Calu3 (cell line): ENCODE results near the gene SMURF1. TPM values are rescaled to one million over a fixed set of nuclear protein-coding genes. Genes with fewer than 3 reads are reported as not detected.

Experiments
- BruUV-seq: library from RNA; stranded (reverse); fragments of 400-500 nt; replicated peaks from 2 replicates; lab custom pipeline; 2021; lab: Mats Ljungman, UMichigan
- CTCF ChIA-PET: fragments of 300-600 bp; sonication (Branson Sonifier 250); formaldehyde crosslinking; loops from one replicate; lab custom pipeline; 2022; ENCODE audit warnings: antibody characterized with exemption; lab: Charles Lee
- DNase-seq: peaks from one replicate; pipeline ENCODE4 v3.0.0; 2022
- H3K27ac Mint-ChIP-seq: one replicate; pipeline ENCODE4 v1.8.0; 2022; ENCODE audit warnings: mixed read lengths; ENCODE audit not compliant: unreplicated experiment
- H3K27me3 Mint-ChIP-seq: one replicate; pipeline ENCODE4 v1.8.0; 2022; ENCODE audit warnings: mixed read lengths; ENCODE audit not compliant: unreplicated experiment
- H3K36me3 Mint-ChIP-seq: one replicate; pipeline ENCODE4 v1.8.0; 2022; ENCODE audit warnings: mild to moderate bottlenecking, moderate library complexity, mixed read lengths; ENCODE audit not compliant: insufficient read depth, unreplicated experiment
- H3K4me1 Mint-ChIP-seq: one replicate; pipeline ENCODE4 v1.8.0; 2022; ENCODE audit warnings: mild to moderate bottlenecking, low read depth, mixed read lengths; ENCODE audit not compliant: unreplicated experiment
- H3K4me3 Mint-ChIP-seq: one replicate; pipeline ENCODE4 v1.8.0; 2022; ENCODE audit warnings: mild to moderate bottlenecking, low read depth, moderate library complexity, mixed read lengths; ENCODE audit not compliant: unreplicated experiment
- H3K9me3 Mint-ChIP-seq: one replicate; pipeline ENCODE4 v1.8.0; 2022; ENCODE audit warnings: low read depth, mixed read lengths; ENCODE audit not compliant: unreplicated experiment
- CTCF ChIP-seq: fragments of 200-600 bp; IDR thresholded peaks from one replicate; pipeline ENCODE4 v1.8.0; 2022; ENCODE audit warnings: antibody characterized with exemption; ENCODE audit not compliant: unreplicated experiment
- intact Hi-C: fragments of 100-400 bp; cut with micrococcal nuclease; formaldehyde crosslinking; loops from one replicate; pipeline ENCODE4 v1.10.0; 2022; ENCODE audit not compliant: unreplicated experiment
- total RNA-seq: library from RNA; stranded (reverse); gene quantifications from 2 replicates; pipeline ENCODE4 v1.2.3, GENCODE V29; 2022

Gene SMURF1
- total RNA-seq, 1 experiment from 2014 or later = 29.7 TPM

DNA sequence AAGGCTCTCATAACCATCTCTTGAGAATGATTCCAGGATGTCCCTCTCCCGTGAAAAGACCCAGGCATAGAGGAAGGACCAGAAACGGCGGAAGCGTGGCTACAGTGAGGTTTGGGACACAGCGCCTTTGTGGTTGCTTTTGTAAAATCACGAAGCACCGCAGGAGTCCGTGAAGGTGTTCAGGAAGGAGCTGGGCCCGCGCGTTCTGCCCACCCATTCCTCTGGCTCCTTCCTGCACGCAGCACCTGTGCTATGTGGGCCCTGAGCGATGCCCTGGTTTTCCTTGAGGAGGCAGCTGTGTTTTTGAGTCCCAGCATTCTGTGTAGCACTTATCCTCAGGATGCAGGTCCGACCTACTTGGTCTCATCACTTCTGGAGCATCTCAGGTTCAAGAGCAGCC is 152.8 kb downstream of the SMURF1 start:
- CTCF ChIA-PET = no interaction called here
- peaks cover 36% of the 10 kb centered on the region for H3K36me3 Mint-ChIP-seq
- no peak for DNase-seq
- no peak overlapping the region for H3K27ac Mint-ChIP-seq
- no peaks in the 10 kb centered on the region for H3K27me3 Mint-ChIP-seq
- BruUV-seq = no TSS peak
- H3K4me1 Mint-ChIP-seq = no peaks in the 10 kb centered on the region
- intact Hi-C loops = no loop called here
- no peak for TF ChIP-seq CTCF
- H3K9me3 Mint-ChIP-seq = no peaks in the 10 kb centered on the region
- no peak overlapping the region for H3K4me3 Mint-ChIP-seq

GRCh38 chr7:98990356-98990755 is 153.6 kb downstream of the SMURF1 start:
- no TSS peak for BruUV-seq
- DNase-seq = no peak
- Mint-ChIP-seq H3K36me3 (peaks cover 32% of the 10 kb centered on the region), H3K4me1 (no peaks in the 10 kb centered on the region), H3K4me3 (no peak overlapping the region), H3K27ac (no peak overlapping the region), H3K27me3 (no peaks in the 10 kb centered on the region), H3K9me3 (no peaks in the 10 kb centered on the region)
- intact Hi-C loops = no loop called here
- TF ChIP-seq CTCF = no peak
- CTCF ChIA-PET = no interaction called here

- DNase-seq = no peak
- Mint-ChIP-seq H3K4me3 (no peak overlapping the region), H3K9me3 (no peaks in the 10 kb centered on the region), H3K27me3 (no peaks in the 10 kb centered on the region), H3K27ac (no peak overlapping the region), H3K4me1 (no peaks in the 10 kb centered on the region), H3K36me3 (peaks cover 26% of the 10 kb centered on the region)
- no peak for TF ChIP-seq CTCF
- no TSS peak for BruUV-seq
- CTCF ChIA-PET = no interaction called here
- intact Hi-C loops = no loop called here
These were observed 155.3 kb downstream of the SMURF1 start for GRCh38 chr7:98988641-98989040.

DNA sequence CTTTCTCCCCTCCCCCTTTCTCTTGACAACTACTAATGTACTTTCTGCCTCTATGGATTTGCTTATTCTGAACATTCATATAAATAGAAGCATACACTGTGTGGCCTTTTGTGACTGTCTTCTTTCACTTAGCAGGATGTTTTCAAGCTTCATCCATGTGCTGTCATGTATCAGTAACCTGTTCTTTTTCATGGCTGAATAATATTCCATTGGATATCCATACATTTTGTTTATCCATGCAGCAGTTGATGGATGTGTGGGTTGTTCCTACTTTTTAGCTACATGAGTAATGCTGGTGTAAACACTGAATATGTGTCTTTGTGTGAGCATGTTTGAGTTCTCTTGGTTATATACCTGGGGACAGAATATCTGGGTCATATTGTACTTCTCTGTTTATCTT is 158.0 kb downstream of the SMURF1 start:
- intact Hi-C loops = no loop called here
- DNase-seq = no peak
- H3K27ac Mint-ChIP-seq = no peak overlapping the region
- H3K4me1 Mint-ChIP-seq = no peaks in the 10 kb centered on the region
- no peaks in the 10 kb centered on the region for H3K9me3 Mint-ChIP-seq
- no TSS peak for BruUV-seq
- CTCF ChIA-PET = interaction anchor here (0.7 kb wide), 1 partner anchor 598 kb away, joined by 3 read pairs; no protein-coding TSS in a partner anchor
- no peak overlapping the region for H3K4me3 Mint-ChIP-seq
- H3K27me3 Mint-ChIP-seq = no peaks in the 10 kb centered on the region
- H3K36me3 Mint-ChIP-seq = peaks cover 34% of the 10 kb centered on the region
- no peak for TF ChIP-seq CTCF
